ENCODE data around the gene CLDN10.

The CLDN10 gene

DNA sequence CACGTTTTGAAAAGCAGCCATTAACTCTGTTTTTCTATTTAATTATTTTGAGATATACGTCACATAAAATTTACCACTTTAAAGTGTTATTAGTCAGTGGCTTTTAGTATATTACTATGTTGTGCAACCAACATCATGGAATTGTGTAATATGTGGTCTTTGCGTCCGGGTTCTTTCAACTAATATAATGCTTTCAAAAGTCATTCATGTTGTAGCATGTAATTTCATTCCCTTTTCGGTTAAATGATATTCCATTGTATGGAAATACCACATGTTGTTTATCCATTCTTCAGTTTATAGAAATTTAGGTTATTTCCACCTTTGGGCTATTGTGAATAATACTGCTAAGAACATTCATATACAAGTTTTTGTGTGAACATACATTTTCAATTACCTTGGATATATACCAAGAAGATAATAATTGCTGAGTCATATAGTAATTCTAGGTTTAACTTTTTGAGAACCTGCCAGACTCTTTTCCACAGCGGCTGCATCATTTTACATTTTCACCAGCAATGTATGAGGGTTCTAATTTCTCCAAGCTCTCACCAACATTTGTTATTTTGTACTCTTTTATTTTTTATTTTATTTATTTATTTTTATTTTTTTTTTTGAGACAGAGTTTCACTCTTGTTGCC is 28.1 kb upstream of the CLDN10 start:
- H3K4me1 Mint-ChIP-seq (ENCODE audit: low read depth) = no peaks in the 10 kb centered on the region
- no peak overlapping the region for H3K27ac Mint-ChIP-seq
- H3K4me3 Mint-ChIP-seq = no peak overlapping the region
- peaks cover 3% of the 10 kb centered on the region for H3K36me3 Mint-ChIP-seq
- peaks cover 13% of the 10 kb centered on the region for H3K9me3 Mint-ChIP-seq (ENCODE audit: low read depth)
- H3K27me3 Mint-ChIP-seq = peaks cover 8% of the 10 kb centered on the region

- no peaks in the 10 kb centered on the region for H3K36me3 Mint-ChIP-seq
- no peak overlapping the region for H3K4me3 Mint-ChIP-seq
- H3K27ac Mint-ChIP-seq = no peak overlapping the region
- H3K9me3 Mint-ChIP-seq (ENCODE audit: low read depth) = peaks cover 6% of the 10 kb centered on the region
- H3K27me3 Mint-ChIP-seq = peaks cover 9% of the 10 kb centered on the region
- H3K4me1 Mint-ChIP-seq (ENCODE audit: low read depth) = no peaks in the 10 kb centered on the region
Measured at GRCh38 chr13:95527955-95528354, 24.6 kb upstream of the CLDN10 start.

DNA sequence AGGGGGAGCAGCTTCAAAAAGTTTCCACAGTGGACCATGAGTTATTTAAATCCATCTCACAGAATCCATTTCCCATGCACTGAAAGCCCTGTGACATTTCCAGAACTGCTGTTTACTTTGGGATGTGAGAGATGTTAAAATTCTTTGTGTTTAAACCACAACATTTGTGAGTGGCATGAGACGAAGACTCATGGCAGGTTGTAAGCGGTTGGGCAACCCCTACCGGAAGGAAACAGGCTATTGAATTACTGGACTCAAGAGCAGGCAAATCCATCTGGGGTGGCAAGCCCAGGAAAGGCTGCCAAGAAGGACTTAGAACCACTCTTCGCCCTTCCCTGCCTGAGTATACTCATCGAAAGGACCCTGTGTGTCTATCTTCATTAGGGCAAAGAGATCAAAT is 22.3 kb upstream of the CLDN10 start:
- Mint-ChIP-seq H3K9me3 (ENCODE audit: low read depth) (peaks cover 6% of the 10 kb centered on the region), H3K4me1 (ENCODE audit: low read depth) (no peaks in the 10 kb centered on the region), H3K27me3 (peaks cover 11% of the 10 kb centered on the region), H3K36me3 (no peaks in the 10 kb centered on the region), H3K27ac (no peak overlapping the region), H3K4me3 (no peak overlapping the region)

DNA sequence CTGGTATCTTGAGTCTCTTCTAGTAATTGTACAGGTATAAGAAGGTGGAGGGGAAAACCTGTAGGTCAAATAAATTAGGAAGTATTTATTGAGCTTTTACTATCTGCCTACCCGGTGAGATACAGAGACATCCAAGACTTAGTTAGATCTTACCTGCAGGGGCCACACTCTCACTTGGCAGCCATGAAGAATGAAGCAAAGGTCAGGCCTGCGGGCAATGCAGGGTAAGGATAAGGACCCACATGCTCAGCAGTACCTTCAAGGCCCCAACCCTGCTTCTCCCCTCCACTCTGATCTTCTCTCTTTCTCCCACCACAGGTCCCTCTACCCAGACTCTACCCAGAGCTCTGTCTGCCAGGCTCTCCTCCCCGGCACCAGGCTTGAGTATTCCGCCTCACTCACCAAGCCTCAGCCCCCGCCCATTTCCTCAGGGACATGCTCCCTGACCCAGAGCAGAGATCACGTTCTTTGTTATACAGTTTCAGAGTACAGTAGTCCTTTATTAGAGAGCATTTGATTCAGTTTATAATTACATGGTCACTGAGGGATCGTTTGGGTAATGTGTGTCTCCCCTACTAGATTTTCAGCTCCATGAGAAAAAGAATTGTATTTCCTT is 18.9 kb upstream of the CLDN10 start:
- H3K36me3 Mint-ChIP-seq = no peaks in the 10 kb centered on the region
- H3K27ac Mint-ChIP-seq = no peak overlapping the region
- H3K4me3 Mint-ChIP-seq = no peak overlapping the region
- peaks cover under 1% of the 10 kb centered on the region for H3K9me3 Mint-ChIP-seq (ENCODE audit: low read depth)
- no peaks in the 10 kb centered on the region for H3K4me1 Mint-ChIP-seq (ENCODE audit: low read depth)
- H3K27me3 Mint-ChIP-seq = peaks cover 14% of the 10 kb centered on the region

GRCh38 chr13:95535243-95535642 is 17.3 kb upstream of the CLDN10 start:
- Mint-ChIP-seq H3K9me3 (ENCODE audit: low read depth) (no peaks in the 10 kb centered on the region), H3K27ac (no peak overlapping the region), H3K36me3 (no peaks in the 10 kb centered on the region), H3K4me3 (no peak overlapping the region), H3K4me1 (ENCODE audit: low read depth) (no peaks in the 10 kb centered on the region), H3K27me3 (peaks cover 13% of the 10 kb centered on the region)

DNA sequence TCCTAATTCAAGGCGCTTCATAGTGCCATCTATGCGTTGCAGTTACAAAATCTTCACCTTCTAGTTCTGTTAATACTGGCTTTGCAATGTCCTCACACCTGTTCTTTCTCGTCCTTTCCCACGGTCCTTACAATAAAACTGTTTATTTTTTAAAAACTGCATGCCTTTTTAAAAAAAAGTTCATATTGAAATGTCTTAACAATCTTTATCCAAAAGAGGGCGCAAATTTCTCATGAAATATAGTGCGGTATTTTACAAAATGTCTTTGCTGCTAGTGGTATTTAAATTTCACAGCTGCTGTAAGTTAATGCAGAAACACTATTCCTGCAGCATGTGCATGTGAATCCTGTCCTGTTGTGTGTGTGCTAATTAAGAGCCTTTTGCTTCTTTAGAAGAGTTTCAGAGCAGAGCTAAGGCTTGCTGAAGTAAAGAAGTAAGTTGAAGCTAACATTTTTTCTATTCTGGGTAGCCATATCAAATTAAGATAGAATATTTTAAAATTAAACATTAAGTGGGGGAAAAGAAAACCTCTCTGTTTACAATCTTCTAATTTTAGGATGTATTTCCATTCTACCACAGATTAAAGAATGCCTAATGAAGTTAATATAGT is 15.8 kb upstream of the CLDN10 start:
- Mint-ChIP-seq H3K27me3 (peaks cover 13% of the 10 kb centered on the region), H3K36me3 (no peaks in the 10 kb centered on the region), H3K4me3 (no peak overlapping the region), H3K27ac (no peak overlapping the region), H3K9me3 (ENCODE audit: low read depth) (no peaks in the 10 kb centered on the region), H3K4me1 (ENCODE audit: low read depth) (no peaks in the 10 kb centered on the region)

GRCh38 chr13:95540888-95541287 is 11.6 kb upstream of the CLDN10 start:
- Mint-ChIP-seq H3K36me3 (no peaks in the 10 kb centered on the region), H3K4me3 (no peak overlapping the region)

DNA sequence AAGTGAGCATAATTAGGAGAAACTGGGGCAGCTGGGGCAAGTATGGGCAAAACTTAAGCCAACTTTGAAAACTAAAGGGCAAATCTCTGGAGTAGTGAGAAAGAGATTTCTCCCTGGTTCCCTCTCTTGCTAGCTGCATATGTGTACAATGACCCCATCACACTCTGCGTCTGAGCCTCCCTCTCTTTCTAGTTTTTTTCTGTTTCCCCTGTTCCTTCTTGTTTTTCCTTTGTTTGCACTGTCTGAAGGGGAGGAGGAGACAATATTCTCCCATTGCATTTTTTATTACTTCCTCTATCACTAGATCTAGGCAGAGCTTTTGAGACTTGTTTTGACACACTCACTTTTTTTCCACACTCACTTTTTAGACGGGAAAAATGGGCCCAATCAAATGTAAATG is 11.2 kb upstream of the CLDN10 start:
- H3K36me3 Mint-ChIP-seq = no peaks in the 10 kb centered on the region
- no peak overlapping the region for H3K27ac Mint-ChIP-seq
- no peaks in the 10 kb centered on the region for H3K4me1 Mint-ChIP-seq (ENCODE audit: low read depth)
- H3K9me3 Mint-ChIP-seq (ENCODE audit: low read depth) = no peaks in the 10 kb centered on the region
- H3K27me3 Mint-ChIP-seq = peaks cover 3% of the 10 kb centered on the region
- no peak overlapping the region for H3K4me3 Mint-ChIP-seq

More at GRCh38 chr13:95540888-95541287, 11.6 kb upstream of the CLDN10 start:
- peaks cover 3% of the 10 kb centered on the region for H3K27me3 Mint-ChIP-seq
- no peaks in the 10 kb centered on the region for H3K9me3 Mint-ChIP-seq (ENCODE audit: low read depth)
- no peak overlapping the region for H3K27ac Mint-ChIP-seq
- H3K4me1 Mint-ChIP-seq (ENCODE audit: low read depth) = no peaks in the 10 kb centered on the region

- Mint-ChIP-seq H3K27me3 (peaks cover 2% of the 10 kb centered on the region), H3K4me3 (no peak overlapping the region)
Measured at GRCh38 chr13:95541911-95542474, 10.5 kb upstream of the CLDN10 start.

GRCh38 chr13:95544293-95544692 is 8.2 kb upstream of the CLDN10 start:
- no peak overlapping the region for H3K27ac Mint-ChIP-seq
- no peaks in the 10 kb centered on the region for H3K36me3 Mint-ChIP-seq
- H3K4me1 Mint-ChIP-seq (ENCODE audit: low read depth) = no peaks in the 10 kb centered on the region
- peaks cover 11% of the 10 kb centered on the region for H3K27me3 Mint-ChIP-seq
- H3K4me3 Mint-ChIP-seq = no peak overlapping the region
- H3K9me3 Mint-ChIP-seq (ENCODE audit: low read depth) = no peaks in the 10 kb centered on the region

More at GRCh38 chr13:95541911-95542474, 10.5 kb upstream of the CLDN10 start:
- Mint-ChIP-seq H3K4me1 (ENCODE audit: low read depth) (no peaks in the 10 kb centered on the region), H3K36me3 (no peaks in the 10 kb centered on the region), H3K27ac (no peak overlapping the region), H3K9me3 (ENCODE audit: low read depth) (no peaks in the 10 kb centered on the region)

DNA sequence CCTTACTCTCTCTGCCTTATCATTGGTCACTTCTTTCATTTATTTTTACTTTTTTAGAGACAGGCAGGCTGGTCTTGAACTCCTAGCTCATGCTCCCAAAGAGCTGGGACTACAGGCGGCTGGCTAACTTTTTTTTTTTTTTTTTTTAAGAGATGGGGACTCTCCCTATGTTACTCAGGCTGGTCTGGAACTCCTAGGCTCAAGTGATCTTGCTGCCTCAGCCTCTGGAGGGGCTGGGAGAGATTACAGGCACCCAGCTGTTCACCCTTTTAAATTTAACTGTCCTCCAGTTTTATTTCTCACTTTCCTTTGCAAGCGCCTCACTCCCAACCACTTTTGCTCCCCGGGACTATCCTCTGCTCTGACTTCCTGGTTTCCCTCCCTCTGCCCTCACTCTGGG is 5.6 kb upstream of the CLDN10 start:
- H3K9me3 Mint-ChIP-seq (ENCODE audit: low read depth) = no peaks in the 10 kb centered on the region
- H3K4me3 Mint-ChIP-seq = no peak overlapping the region
- H3K36me3 Mint-ChIP-seq = no peaks in the 10 kb centered on the region
- H3K4me1 Mint-ChIP-seq (ENCODE audit: low read depth) = peaks cover 4% of the 10 kb centered on the region
- peaks cover 31% of the 10 kb centered on the region for H3K27me3 Mint-ChIP-seq
- no peak overlapping the region for H3K27ac Mint-ChIP-seq

GRCh38 chr13:95547531-95548167 is 4.9 kb upstream of the CLDN10 start:
- Mint-ChIP-seq H3K4me1 (ENCODE audit: low read depth) (peaks cover 4% of the 10 kb centered on the region), H3K27me3 (peaks cover 32% of the 10 kb centered on the region), H3K4me3 (no peak overlapping the region), H3K36me3 (no peaks in the 10 kb centered on the region), H3K27ac (no peak overlapping the region), H3K9me3 (ENCODE audit: low read depth) (no peaks in the 10 kb centered on the region)

- Mint-ChIP-seq H3K4me1 (ENCODE audit: low read depth) (peaks cover 16% of the 10 kb centered on the region), H3K9me3 (ENCODE audit: low read depth) (no peaks in the 10 kb centered on the region), H3K4me3 (peak overlapping the region; percentile 28), H3K27ac (no peak overlapping the region), H3K27me3 (peaks cover 47% of the 10 kb centered on the region), H3K36me3 (peaks cover 3% of the 10 kb centered on the region)
Measured at GRCh38 chr13:95552208-95552538, 347 bp upstream of the CLDN10 start.

GRCh38 chr13:95553581-95554385 is 1.3 kb downstream of the CLDN10 start:
- Mint-ChIP-seq H3K9me3 (ENCODE audit: low read depth) (no peaks in the 10 kb centered on the region), H3K36me3 (peaks cover 3% of the 10 kb centered on the region)

More at GRCh38 chr13:95553581-95554385, 1.3 kb downstream of the CLDN10 start:
- Mint-ChIP-seq H3K4me1 (ENCODE audit: low read depth) (peaks cover 16% of the 10 kb centered on the region), H3K27ac (no peak overlapping the region), H3K4me3 (peak overlapping the region; percentile 72), H3K27me3 (peaks cover 39% of the 10 kb centered on the region)

Data from activated naive CD8-positive, alpha-beta T cell (primary cell).